Activated CD4-positive, alpha-beta T cell treated with anti-CD3 and anti-CD28 coated beads, Interleukin-2, amount 10 ng/mL, durations not matched to agents 7 days and 5 days (primary cell): ENCODE measurements around the gene CCDC126. TPM values are rescaled to one million over a fixed set of nuclear protein-coding genes. Genes with fewer than 3 reads are reported as not detected.

Experiments used
- CTCF ChIA-PET: fragments of 350-600 bp; sonication (Branson Sonifier 250); formaldehyde crosslinking; loops from one replicate; lab custom pipeline; 2021; ENCODE audit warnings: antibody characterized with exemption; lab: Charles Lee
- POLR2A ChIA-PET: fragments of 350-600 bp; sonication (Branson Sonifier 250); formaldehyde crosslinking; loops from one replicate; lab custom pipeline; 2021; ENCODE audit warnings: antibody characterized with exemption; lab: Charles Lee
- DNase-seq: peaks from one replicate; pipeline ENCODE4 v3.0.0-alpha.2; 2020
- H3K27ac Mint-ChIP-seq: one replicate; pipeline ENCODE4 v1.8.0; 2021; ENCODE audit warnings: mild to moderate bottlenecking, moderate library complexity, mixed read lengths
- H3K27me3 Mint-ChIP-seq: one replicate; pipeline ENCODE4 v1.8.0; 2021; ENCODE audit warnings: mixed read lengths
- H3K36me3 Mint-ChIP-seq: one replicate; pipeline ENCODE4 v1.8.0; 2021; ENCODE audit warnings: low read depth, mixed read lengths
- H3K4me1 Mint-ChIP-seq: one replicate; pipeline ENCODE4 v1.8.0; 2021; ENCODE audit warnings: mixed read lengths
- H3K4me3 Mint-ChIP-seq: one replicate; pipeline ENCODE4 v1.8.0; 2021; ENCODE audit warnings: mild to moderate bottlenecking, moderate library complexity, mixed read lengths
- H3K9me3 Mint-ChIP-seq: one replicate; pipeline ENCODE4 v1.8.0; 2021; ENCODE audit warnings: mixed read lengths
- total RNA-seq, 2 experiments: library from RNA; stranded (reverse); gene quantifications; one replicate each; pipeline ENCODE4 v1.2.3, GENCODE V29; 2021

The CCDC126 gene
- total RNA-seq, 2 experiments from 2014 or later = 7.3 to 7.7 TPM

DNA sequence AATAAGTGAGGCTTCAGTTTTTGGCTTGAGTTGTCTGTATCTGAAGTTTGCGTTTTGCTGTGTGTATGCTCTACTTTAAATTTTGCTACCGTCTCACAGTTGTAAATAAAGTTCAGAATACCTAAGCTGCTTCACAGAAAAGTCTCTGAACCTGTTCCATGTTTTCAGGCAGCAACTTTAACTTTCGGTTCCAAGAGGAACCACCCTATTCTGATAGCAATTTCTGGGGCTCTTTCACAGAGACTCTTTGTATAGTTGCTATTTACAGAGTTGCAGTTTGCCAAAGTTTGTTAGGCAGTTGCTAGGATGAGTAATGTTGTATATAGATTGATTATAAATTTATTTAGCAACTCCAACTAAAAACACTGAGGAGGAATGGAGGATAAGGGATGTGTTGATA lies 88.5 kb downstream of the CCDC126 start:
- H3K4me3 Mint-ChIP-seq = no peak overlapping the region
- ChIA-PET POLR2A (no interaction called here), CTCF (interaction anchor here (2.4 kb wide), 1 partner anchor 11 kb away, joined by 6 read pairs; no protein-coding TSS in a partner anchor)
- H3K9me3 Mint-ChIP-seq = no peaks in the 10 kb centered on the region
- H3K4me1 Mint-ChIP-seq = peaks cover 6% of the 10 kb centered on the region
- no peak overlapping the region for H3K27ac Mint-ChIP-seq
- H3K27me3 Mint-ChIP-seq = no peaks in the 10 kb centered on the region
- peaks cover 2% of the 10 kb centered on the region for H3K36me3 Mint-ChIP-seq
- DNase-seq = no peak

DNA sequence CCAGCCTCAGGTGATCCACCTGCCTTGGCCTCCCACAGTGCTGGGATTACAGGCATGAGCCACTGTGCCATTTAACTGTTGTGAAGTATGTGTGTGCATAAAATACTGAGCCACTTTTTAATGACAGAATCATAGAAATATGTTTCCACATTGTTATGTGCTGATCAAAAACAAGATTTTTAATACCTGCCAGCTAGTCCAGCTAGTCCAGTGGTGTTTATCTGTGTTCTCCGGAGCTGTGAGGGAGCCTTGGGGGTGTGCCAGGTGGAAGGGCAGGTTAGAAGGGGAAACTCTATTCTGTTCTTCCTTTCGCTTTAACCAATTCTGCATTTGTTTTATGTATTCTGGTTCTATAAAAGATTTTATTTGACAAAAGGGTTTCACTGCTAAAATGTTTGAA lies 89.8 kb downstream of the CCDC126 start:
- Mint-ChIP-seq H3K27ac (peak overlapping the region; percentile 42), H3K4me1 (no peaks in the 10 kb centered on the region), H3K4me3 (no peak overlapping the region), H3K36me3 (peaks cover 2% of the 10 kb centered on the region), H3K9me3 (no peaks in the 10 kb centered on the region), H3K27me3 (no peaks in the 10 kb centered on the region)
- DNase-seq = no peak
- ChIA-PET POLR2A (no interaction called here), CTCF (interaction anchor here (0.6 to 0.7 kb wide), 2 partner anchors 10 to 13 kb away, joined by 3 read pairs; no protein-coding TSS in a partner anchor)

DNA sequence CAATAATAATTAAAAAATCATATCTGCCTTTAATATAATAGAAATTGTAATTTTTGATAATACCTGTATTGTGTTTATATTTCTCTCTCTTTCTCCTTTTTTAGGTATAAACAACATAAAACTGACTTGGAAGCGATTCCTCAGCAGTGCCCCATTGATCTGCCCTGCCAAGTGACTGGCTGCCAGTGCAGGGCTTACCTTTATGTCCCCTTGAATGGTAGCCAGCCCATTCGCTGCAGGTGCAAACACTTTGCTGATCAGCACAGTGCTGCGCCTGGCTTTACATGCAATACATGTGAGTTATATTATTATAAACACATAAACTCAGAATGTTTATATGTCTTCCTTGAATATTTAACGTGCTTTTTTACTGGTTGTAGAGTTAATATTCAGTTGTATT lies 92.0 kb downstream of the CCDC126 start:
- Mint-ChIP-seq H3K27ac (no peak overlapping the region), H3K36me3 (peaks cover 8% of the 10 kb centered on the region), H3K4me1 (no peaks in the 10 kb centered on the region), H3K9me3 (no peaks in the 10 kb centered on the region), H3K4me3 (no peak overlapping the region), H3K27me3 (no peaks in the 10 kb centered on the region)
- DNase-seq = no peak
- ChIA-PET CTCF (no interaction called here), POLR2A (no interaction called here)

DNA sequence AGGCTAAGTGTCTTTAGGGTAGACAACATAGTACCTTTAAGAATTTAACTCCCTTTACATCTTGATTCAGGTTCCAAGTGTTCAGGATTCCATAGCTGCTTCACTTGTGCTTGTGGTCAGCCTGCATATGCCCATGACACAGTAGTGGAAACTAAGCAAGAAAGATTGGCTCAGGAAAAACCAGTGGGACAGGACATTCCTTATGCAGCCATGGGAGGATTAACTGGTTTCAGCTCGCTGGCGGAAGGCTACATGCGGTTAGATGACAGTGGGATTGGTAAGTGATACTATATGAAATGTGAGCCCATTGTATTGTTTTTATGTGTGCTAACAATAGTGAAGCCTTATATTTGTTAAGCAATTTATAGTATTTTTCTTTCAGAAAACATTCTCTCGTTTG lies 94.1 kb downstream of the CCDC126 start:
- Mint-ChIP-seq H3K27ac (no peak overlapping the region), H3K4me3 (no peak overlapping the region), H3K27me3 (no peaks in the 10 kb centered on the region), H3K36me3 (peaks cover 8% of the 10 kb centered on the region), H3K4me1 (no peaks in the 10 kb centered on the region), H3K9me3 (no peaks in the 10 kb centered on the region)
- ChIA-PET CTCF (no interaction called here), POLR2A (no interaction called here)
- no peak for DNase-seq

DNA sequence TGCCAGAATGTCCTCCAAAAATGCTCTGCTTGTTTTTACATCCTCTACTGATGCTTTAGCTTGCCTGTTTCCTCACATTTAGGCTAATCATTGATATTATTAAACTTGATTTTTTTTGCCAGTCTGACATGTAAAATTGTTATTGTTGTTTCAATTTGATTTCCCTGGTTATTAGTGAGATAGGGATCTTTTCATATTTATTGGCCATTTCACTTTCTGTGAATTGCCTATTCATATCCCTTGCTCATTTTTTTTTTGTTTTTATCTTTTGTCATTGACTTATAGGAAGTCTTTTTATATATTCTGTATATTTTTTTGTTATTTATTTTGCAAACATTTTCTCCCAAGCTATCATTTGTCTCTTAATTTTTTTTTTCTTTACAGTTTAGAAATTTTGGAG lies 96.0 kb downstream of the CCDC126 start:
- Mint-ChIP-seq H3K36me3 (peaks cover 8% of the 10 kb centered on the region), H3K4me1 (no peaks in the 10 kb centered on the region), H3K4me3 (no peak overlapping the region), H3K27me3 (no peaks in the 10 kb centered on the region), H3K27ac (no peak overlapping the region), H3K9me3 (no peaks in the 10 kb centered on the region)
- DNase-seq = no peak
- POLR2A ChIA-PET = no interaction called here
- CTCF ChIA-PET = interaction anchor here (0.6 to 0.8 kb wide), 2 partner anchors 9 to 853 kb away, joined by 3 to 4 read pairs; no protein-coding TSS in a partner anchor

Other genes starting within 250 kb of the CCDC126 start
- 1 to 10 TPM in 1 of 2 experiments, under 1 TPM in 1; 0.50 to 1.2 TPM for gene IGF2BP3, start 126.9 kb upstream of the CCDC126 start, total RNA-seq
- 100 to 1,000 TPM; 109 to 143 TPM for gene TRA2A, start 65.4 kb upstream of the CCDC126 start, total RNA-seq
- gene FAM221A, start 82.8 kb downstream of the CCDC126 start, total RNA-seq = 1 to 10 TPM; 4.4 to 4.5 TPM
- gene STK31, start 112.8 kb downstream of the CCDC126 start, total RNA-seq = under 1 TPM; 0.15 to 0.21 TPM